Right ventricle myocardium superior (tissue), 1 donor: ENCODE data around the gene METTL23. TPM values are rescaled to one million over a fixed set of nuclear protein-coding genes. Genes with fewer than 3 reads are reported as not detected.
"Not testable (repeated sequence)": the region's sequence is repeated elsewhere in the genome, so short reads cannot be mapped to it uniquely, and the experiment has no call there.

Experiments used
- ATAC-seq: fragments of 200-7000 bp; cut with Tn5 transposase; one replicate; pipeline ENCODE4 v1.9.1; 2020; ENCODE audit warnings: mild to moderate bottlenecking; ENCODE audit not compliant: poor library complexity
- DNase-seq: peaks from one replicate; pipeline ENCODE4 v3.0.0-alpha.2; 2020
- intact Hi-C: fragments of 100-400 bp; cut with DNase I; formaldehyde crosslinking; loops from one replicate; pipeline ENCODE4 v1.11.2; 2022
- total RNA-seq: library from RNA; stranded (reverse); fragmentation: NEBNext Ultra II Directional; extraction: Animal tissue kit (Norgen Biotek cat#: 25700); gene quantifications from one replicate; pipeline ENCODE4 v1.2.1, GENCODE V29; 2021
- donor health status: DM: no; HTN: yes; CAD: no; lungs with severe emphysema.

METTL23 gene
- total RNA-seq, 1 donor from 2014 or later = 19.0 TPM

DNA sequence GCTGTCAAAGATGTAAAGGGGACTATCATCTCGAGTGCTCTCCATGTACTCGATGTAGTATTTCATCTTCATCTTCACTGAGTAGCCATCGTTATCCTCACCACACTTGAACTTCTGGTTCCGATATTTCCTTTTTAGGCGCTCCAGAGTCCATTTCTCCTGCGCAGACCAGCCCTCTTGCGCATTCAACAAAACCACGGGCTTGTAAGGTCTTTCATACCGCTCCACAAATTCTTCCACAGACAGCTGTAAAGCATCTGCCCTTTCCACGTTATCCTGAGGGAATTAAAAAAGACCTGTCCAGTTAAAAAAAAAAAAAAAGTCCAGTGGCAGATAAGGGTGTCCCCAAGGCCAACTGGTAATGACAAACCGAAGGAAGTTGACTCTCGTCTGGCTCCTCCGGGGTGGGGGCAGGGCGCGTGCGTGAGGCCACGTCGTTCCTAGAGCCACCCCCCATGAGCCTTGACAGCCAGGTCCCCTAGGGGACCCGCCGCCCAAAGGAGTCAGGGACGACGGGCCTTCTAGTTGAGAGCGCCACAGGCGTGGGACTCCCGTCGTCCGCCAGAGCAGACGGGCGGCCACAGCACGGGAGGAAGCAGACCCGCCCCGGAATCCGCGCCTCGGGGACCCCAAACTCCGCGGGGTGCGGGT is 934 bp upstream of the METTL23 start:
- intact Hi-C loops = no loop called here
- DNase-seq = peak; percentile 86
- ATAC-seq = peak; percentile 54

DNA sequence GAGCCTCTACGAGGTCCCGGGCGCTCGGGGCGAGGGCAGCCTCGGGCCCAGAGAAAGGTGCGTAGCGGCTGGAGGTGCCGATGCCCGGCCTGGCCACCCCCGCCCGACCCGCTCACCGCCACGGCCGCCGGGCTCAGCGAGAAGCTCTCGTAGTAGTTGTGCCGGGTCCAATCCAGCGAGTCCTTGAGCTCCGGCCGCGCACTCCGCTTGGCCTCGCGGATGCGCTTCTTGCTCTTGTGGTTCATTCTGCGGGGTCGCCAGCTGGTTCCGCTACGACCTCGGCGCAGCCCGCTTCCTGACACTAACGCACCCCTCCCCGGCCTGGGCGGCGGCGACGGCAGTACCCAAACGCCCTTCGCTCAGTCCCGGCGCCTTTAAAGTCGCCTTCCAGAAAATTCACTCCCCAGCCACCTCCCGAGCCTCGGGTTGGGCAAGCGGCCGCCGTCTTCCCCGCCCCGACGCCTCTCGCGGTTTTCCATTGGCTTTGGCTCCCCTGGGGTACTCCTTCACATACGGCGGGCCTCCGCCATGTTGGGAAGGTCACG is 336 bp upstream of the METTL23 start, which contains the start of gene JMJD6:
Gene JMJD6, minus strand, starts transcription at position 376 of the 545 bp plus-strand sequence. Its CDS starts 131 bp downstream, at position 245.
- intact Hi-C loops = no loop called here

DNA sequence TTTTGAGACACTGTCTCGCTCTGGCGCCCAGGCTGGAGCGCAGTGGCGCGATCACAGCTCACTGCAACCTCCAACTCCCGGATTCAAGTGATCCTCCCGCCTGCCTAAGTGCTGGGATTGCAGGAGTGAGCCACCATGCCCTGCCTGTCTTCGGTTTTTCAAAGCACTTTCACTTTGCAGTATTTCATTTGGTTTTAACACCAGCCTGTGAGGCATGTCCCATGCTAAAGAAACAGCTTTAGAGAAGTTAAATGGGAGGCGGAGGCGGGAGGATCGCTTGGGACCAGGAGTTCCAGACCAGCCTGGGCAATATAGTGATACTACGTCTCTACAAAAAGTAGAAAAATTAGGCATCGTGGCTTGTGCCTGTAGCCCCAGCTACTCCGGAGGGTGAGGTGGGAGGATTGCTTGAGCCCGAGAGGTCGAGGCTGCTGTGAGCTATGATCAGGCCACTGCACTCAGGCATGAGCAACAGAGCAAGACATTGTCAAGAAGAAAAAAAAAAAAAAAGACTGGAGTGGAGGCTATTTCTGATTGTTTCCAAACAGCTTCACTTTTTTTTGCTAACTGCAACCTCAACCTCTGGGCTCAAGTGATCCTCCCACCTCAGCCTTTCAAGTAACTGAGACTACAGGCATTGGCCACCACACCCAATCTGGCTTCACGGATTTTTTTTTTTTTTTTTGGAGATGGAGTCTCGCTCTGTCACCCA is 1.3 kb downstream of the METTL23 start:
- DNase-seq (no peak), ATAC-seq (no peak)
- intact Hi-C loops = no loop called here

More for the DNA sequence above, 336 bp upstream of the METTL23 start, which contains the start of gene JMJD6:
- peak; percentile 98 for DNase-seq
- ATAC-seq = peak; percentile 93

- intact Hi-C loops, DNase-seq, ATAC-seq: not testable (repeated sequence)
These were observed 5.4 kb downstream of the METTL23 start for GRCh38 chr17:76731800-76732733.

- intact Hi-C loops = no loop called here
- DNase-seq (no peak), ATAC-seq (no peak)
These were observed 6.3 kb downstream of the METTL23 start for GRCh38 chr17:76732734-76733617.

DNA sequence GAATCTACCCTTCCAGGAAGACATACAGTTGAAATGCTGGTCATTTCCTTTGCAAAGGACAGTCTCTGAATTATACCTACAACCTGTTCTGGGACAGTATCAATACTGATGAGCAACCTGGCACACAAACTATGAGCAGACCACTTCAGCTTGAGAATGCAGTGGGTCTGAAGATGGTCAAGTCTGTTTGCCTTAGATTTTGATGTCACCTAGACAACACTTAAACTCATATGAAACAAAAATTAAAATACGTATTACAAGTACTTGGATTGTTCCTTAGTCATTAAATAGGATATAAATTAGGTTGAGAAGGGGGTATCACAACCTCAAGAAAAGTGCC is 6.9 kb downstream of the METTL23 start:
- DNase-seq (no peak), ATAC-seq (no peak)
- intact Hi-C loops = no loop called here

GRCh38 chr17:76734080-76734840 is 7.6 kb downstream of the METTL23 start:
- ATAC-seq (no peak), DNase-seq (no peak)
- intact Hi-C loops = no loop called here

GRCh38 chr17:76735006-76735405 is 8.4 kb downstream of the METTL23 start:
- no peak for ATAC-seq
- DNase-seq = no peak
- intact Hi-C loops = no loop called here

- ATAC-seq (no peak), DNase-seq (no peak)
- intact Hi-C loops = no loop called here
These were observed 9.1 kb downstream of the METTL23 start for GRCh38 chr17:76735586-76736348.

- DNase-seq (peak; percentile 86), ATAC-seq (peak; percentile 55)
- intact Hi-C loops = no loop called here
These were observed 9.9 kb downstream of the METTL23 start for GRCh38 chr17:76736349-76737081.

DNA sequence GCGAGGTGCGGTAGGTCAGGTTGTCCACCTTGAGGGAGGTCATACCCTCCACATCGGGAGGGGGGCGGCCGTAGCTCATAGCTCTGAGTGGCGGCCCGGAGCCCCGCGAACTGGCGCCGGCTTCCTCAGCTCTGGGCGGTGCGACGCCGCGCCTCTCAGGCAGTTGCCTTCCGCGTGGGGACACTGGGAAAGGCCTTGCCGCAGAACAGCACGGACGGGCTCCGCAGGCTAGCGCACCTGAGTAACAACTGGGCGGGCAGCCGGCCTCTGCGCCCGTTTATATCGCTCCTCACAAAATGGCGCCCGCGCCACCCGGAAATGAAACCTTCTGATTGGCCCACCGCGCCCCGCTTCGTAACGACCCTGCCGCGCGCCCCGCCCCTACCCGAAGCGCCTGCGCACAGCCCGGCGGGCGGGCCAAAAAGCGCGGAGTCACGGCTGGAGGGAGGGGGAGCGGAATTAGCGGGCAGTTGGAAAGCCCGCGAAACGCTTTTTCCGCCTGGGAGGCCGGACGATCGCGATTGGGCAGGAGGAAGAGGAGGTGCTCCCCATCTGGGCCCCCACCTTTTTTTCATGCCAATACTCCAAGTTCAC is 10.5 kb downstream of the METTL23 start, which contains the start of gene SRSF2:
Gene SRSF2, minus strand, starts transcription at position 250 of the 594 bp plus-strand sequence. Its CDS starts 171 bp downstream, at position 79.
- intact Hi-C loops = no loop called here
- peak; percentile 90 for ATAC-seq

DNA sequence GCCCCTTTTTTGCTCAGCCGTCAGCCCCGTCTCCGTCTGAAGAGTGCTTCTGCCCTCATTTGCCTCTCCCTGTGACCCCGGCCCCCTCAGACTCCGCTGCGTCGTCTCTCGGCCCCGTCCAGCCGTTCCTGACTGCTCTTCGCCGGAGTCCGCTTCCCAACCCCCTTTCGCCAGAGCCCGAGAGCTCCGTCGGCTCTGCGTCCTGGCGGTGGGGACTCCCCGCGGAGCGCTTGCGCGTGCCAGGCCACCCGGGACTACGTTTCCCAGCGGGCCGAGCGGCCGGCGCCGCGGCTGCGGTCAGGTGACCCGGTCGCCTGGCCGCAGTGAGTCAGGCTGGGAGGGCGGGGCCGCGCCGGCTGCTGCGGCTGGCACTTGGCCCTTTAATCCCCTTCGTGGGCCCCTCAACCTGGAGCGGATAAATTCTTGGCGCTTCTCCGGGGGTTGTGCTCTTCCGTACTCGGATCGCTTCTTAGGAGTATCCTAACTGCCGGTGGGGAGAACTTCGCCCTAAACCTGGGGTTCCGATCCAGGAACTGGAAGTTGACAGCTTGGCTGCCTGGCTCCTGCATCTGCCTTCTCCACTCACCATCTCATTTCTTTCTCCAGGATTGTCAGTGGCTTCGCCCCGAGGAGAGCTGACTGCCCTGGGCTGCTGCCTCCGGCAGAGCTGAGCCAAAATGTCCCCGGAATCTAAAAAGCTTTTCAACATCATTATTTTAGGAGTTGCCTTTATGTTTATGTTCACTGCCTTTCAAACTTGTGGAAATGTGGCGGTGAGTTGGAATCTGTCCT is 11.2 kb downstream of the METTL23 start, which contains the start of gene MFSD11:
Gene MFSD11, plus strand, starts transcription at position 444 of the 792 bp plus-strand sequence. Its CDS starts 234 bp downstream, at position 678.
- intact Hi-C loops = no loop called here
- peak; percentile 95 for DNase-seq
- peak; percentile 87 for ATAC-seq

More for the DNA sequence above, 10.5 kb downstream of the METTL23 start, which contains the start of gene SRSF2:
- DNase-seq = peak; percentile 99

DNA sequence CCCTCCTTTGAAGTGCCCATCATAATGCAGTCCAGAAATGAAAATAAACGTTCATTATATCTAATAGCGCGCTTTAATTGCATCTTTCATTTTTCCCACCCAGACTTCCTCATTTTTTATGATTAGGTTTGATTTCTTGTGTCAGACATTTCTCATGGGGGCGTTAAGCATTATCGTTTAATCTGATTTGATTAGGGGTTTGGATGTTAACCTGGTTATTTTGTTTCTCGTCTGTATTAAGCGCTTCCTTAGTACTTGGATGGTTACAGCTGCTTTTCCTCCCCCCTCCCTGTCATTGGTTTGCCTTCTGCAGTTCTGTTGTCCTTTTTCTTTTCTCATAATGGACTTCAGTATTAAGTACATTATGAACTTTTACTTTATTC is 11.8 kb downstream of the METTL23 start:
- intact Hi-C loops = no loop called here
- ATAC-seq (no peak), DNase-seq (no peak)

- ATAC-seq, intact Hi-C loops, DNase-seq: not testable (repeated sequence)
These were observed 13.0 kb downstream of the METTL23 start for GRCh38 chr17:76739568-76740115.
